A549 treated with CORT108297 at 1 μM for 4 hours (cell line): Measurements from ENCODE around the gene MBNL1. TPM values are rescaled to one million over a fixed set of nuclear protein-coding genes. Genes with fewer than 3 reads are reported as not detected.

Experiments used
- total RNA-seq: library from RNA; stranded (reverse); fragments of 200-300 nt; extraction: Qiagen RNA extraction; gene quantifications from 5 replicates; pipeline ENCODE4 v1.2.3, GENCODE V29; 2022

Gene MBNL1
- total RNA-seq: 39.7 to 60.8 TPM (median 53.2 TPM) in 5 replicates

GRCh38 chr3:152268555-152269055 is at the start of gene MBNL1:
Gene MBNL1 (plus strand): TSS chr3:152268929. CDS start chr3:152300194, 31,265 bp downstream.

